ENCODE data around the gene TPRN.

Gene TPRN

GRCh38 chr9:137218212-137218753, 17.7 kb upstream of the TPRN start:
- Histone ChIP-seq H3K27me3 (replicated peaks; ENCODE audit: control insufficient read depth, insufficient read depth, low read length) (no peaks in the 10 kb centered on the region), H3K36me3 (ENCODE audit: control insufficient read depth, insufficient read depth, low read length) (peaks cover 10% of the 10 kb centered on the region), H3K4me3 (replicated peaks; ENCODE audit: low read depth, low read length) (no peak overlapping the region)
- no peak for TF ChIP-seq CTCF (IDR thresholded peaks at IDR 0.05; ENCODE audit: insufficient read depth, low read length, poor library complexity, severe bottlenecking)
- DNase-seq (ENCODE audit: extremely low read depth, insufficient read length), result no peak

- H3K27me3 ChIP-seq (replicated peaks; ENCODE audit: control insufficient read depth, insufficient read depth, low read length), result no peaks in the 10 kb centered on the region
- TF ChIP-seq CTCF (IDR thresholded peaks at IDR 0.05; ENCODE audit: insufficient read depth, low read length, poor library complexity, severe bottlenecking), result no peak
- no peak overlapping the region for H3K4me3 ChIP-seq (replicated peaks; ENCODE audit: low read depth, low read length)
- no peak for DNase-seq (ENCODE audit: extremely low read depth, insufficient read length)
- peaks cover 10% of the 10 kb centered on the region for H3K36me3 ChIP-seq (ENCODE audit: control insufficient read depth, insufficient read depth, low read length)
Observed at GRCh38 chr9:137217276-137218211, 17.0 kb upstream of the TPRN start.

- Histone ChIP-seq H3K4me3 (replicated peaks; ENCODE audit: low read depth, low read length) (no peak overlapping the region), H3K36me3 (ENCODE audit: control insufficient read depth, insufficient read depth, low read length) (peaks cover 10% of the 10 kb centered on the region)
- DNase-seq (ENCODE audit: extremely low read depth, insufficient read length), result no peak
Observed at GRCh38 chr9:137216188-137216965, 15.8 kb upstream of the TPRN start.

GRCh38 chr9:137215196-137215986, 14.8 kb upstream of the TPRN start:
- H3K36me3 ChIP-seq (ENCODE audit: control insufficient read depth, insufficient read depth, low read length), result peaks cover 10% of the 10 kb centered on the region

More at GRCh38 chr9:137216188-137216965, 15.8 kb upstream of the TPRN start:
- no peak for TF ChIP-seq CTCF (IDR thresholded peaks at IDR 0.05; ENCODE audit: insufficient read depth, low read length, poor library complexity, severe bottlenecking)
- H3K27me3 ChIP-seq (replicated peaks; ENCODE audit: control insufficient read depth, insufficient read depth, low read length), result no peaks in the 10 kb centered on the region

More at GRCh38 chr9:137215196-137215986, 14.8 kb upstream of the TPRN start:
- no peak for TF ChIP-seq CTCF (IDR thresholded peaks at IDR 0.05; ENCODE audit: insufficient read depth, low read length, poor library complexity, severe bottlenecking)
- H3K27me3 ChIP-seq (replicated peaks; ENCODE audit: control insufficient read depth, insufficient read depth, low read length), result no peaks in the 10 kb centered on the region
- DNase-seq (ENCODE audit: extremely low read depth, insufficient read length), result no peak
- H3K4me3 ChIP-seq (replicated peaks; ENCODE audit: low read depth, low read length), result no peak overlapping the region

Measured in GM06990 (cell line).